Astrocyte (in vitro differentiated cells and primary cell): Measurements from ENCODE around the gene LCN1. TPM values are rescaled to one million over a fixed set of nuclear protein-coding genes. Genes with fewer than 3 reads are reported as not detected.
"Not testable (repeated sequence)": the region's sequence is repeated elsewhere in the genome, so short reads cannot be mapped to it uniquely, and the experiment has no call there.

Source experiments
- DNase-seq: peaks from one replicate; pipeline ENCODE4 v3.0.0-alpha.2; 2010; ENCODE audit warnings: low read depth
- FAIRE-seq: peaks from 2 replicates; lab custom pipeline; 2011; peaks lifted over from hg19 to GRCh38; lab: Jason Lieb, UNC
- H2AFZ ChIP-seq: 2 replicates; pipeline ENCODE4 v1.6.0; 2012; ENCODE audit warnings: low read depth, low read length, inconsistent platforms
- H3K27ac ChIP-seq: 2 replicates; pipeline ENCODE4 v1.5.1; 2011; ENCODE audit warnings: low read depth, low read length, inconsistent platforms
- H3K27me3 ChIP-seq: 2 replicates; pipeline ENCODE4 v1.6.0; 2011; ENCODE audit warnings: low read length, inconsistent platforms; ENCODE audit not compliant: insufficient read depth
- H3K36me3 ChIP-seq: 2 replicates; pipeline ENCODE4 v1.5.1; 2011; ENCODE audit warnings: low read length, inconsistent platforms; ENCODE audit not compliant: insufficient read depth
- H3K4me1 ChIP-seq: 2 replicates; pipeline ENCODE4 v1.5.1; 2011; ENCODE audit warnings: low read length, inconsistent platforms; ENCODE audit not compliant: insufficient read depth
- H3K4me2 ChIP-seq: 2 replicates; pipeline ENCODE4 v1.6.0; 2012; ENCODE audit warnings: low read length, inconsistent platforms
- H3K4me3 ChIP-seq: 2 replicates; pipeline ENCODE4 v1.5.1; 2011; ENCODE audit warnings: low read depth, mild to moderate bottlenecking, low read length, inconsistent platforms; ENCODE audit not compliant: insufficient read depth
- H3K79me2 ChIP-seq: 2 replicates; pipeline ENCODE4 v1.6.0; 2012; ENCODE audit warnings: mild to moderate bottlenecking, low read length, inconsistent platforms; ENCODE audit not compliant: insufficient read depth
- H3K9ac ChIP-seq: 2 replicates; pipeline ENCODE4 v1.6.0; 2012; ENCODE audit warnings: mild to moderate bottlenecking, low read length, inconsistent platforms
- H3K9me3 ChIP-seq: 2 replicates; pipeline ENCODE4 v1.5.1; 2012; ENCODE audit warnings: low read depth, mild to moderate bottlenecking, low read length, inconsistent platforms; ENCODE audit not compliant: insufficient read depth
- H4K20me1 ChIP-seq: 2 replicates; pipeline ENCODE4 v1.6.0; 2012; ENCODE audit warnings: low read length, inconsistent platforms; ENCODE audit not compliant: insufficient read depth
- H3K27ac Mint-ChIP-seq: one replicate; pipeline ENCODE4 v1.8.0; 2021; ENCODE audit warnings: mild to moderate bottlenecking, mixed read lengths; ENCODE audit not compliant: unreplicated experiment
- H3K27me3 Mint-ChIP-seq: one replicate; pipeline ENCODE4 v1.8.0; 2021; ENCODE audit warnings: low read depth, mixed read lengths; ENCODE audit not compliant: unreplicated experiment
- H3K36me3 Mint-ChIP-seq: one replicate; pipeline ENCODE4 v1.8.0; 2021; ENCODE audit warnings: low read depth, mixed read lengths; ENCODE audit not compliant: unreplicated experiment
- H3K4me1 Mint-ChIP-seq: one replicate; pipeline ENCODE4 v1.8.0; 2021; ENCODE audit warnings: low read depth, mixed read lengths; ENCODE audit not compliant: unreplicated experiment
- H3K4me3 Mint-ChIP-seq: one replicate; pipeline ENCODE4 v1.8.0; 2021; ENCODE audit warnings: mild to moderate bottlenecking, moderate library complexity, mixed read lengths; ENCODE audit not compliant: unreplicated experiment
- H3K9me3 Mint-ChIP-seq: one replicate; pipeline ENCODE4 v1.8.0; 2021; ENCODE audit warnings: mild to moderate bottlenecking, mixed read lengths; ENCODE audit not compliant: unreplicated experiment
- CTCF ChIP-seq: IDR thresholded peaks from 2 replicates; pipeline ENCODE4 v1.5.1; 2011; ENCODE audit warnings: low read depth, mild to moderate bottlenecking, inconsistent platforms, low read length, moderate library complexity; ENCODE audit not compliant: insufficient read depth
- EZH2 ChIP-seq: IDR thresholded peaks from 2 replicates; pipeline ENCODE4 v1.6.1; 2012; ENCODE audit warnings: mild to moderate bottlenecking, low read length, inconsistent platforms; ENCODE audit not compliant: insufficient read depth
- total RNA-seq: library from RNA; stranded (reverse); gene quantifications from 2 replicates; pipeline ENCODE4 v1.2.1, GENCODE V29; 2021

Gene LCN1
- total RNA-seq, 1 donor from 2014 or later: not detected

- no peak overlapping the region for H3K27ac ChIP-seq
- Mint-ChIP-seq H3K27ac (no peak overlapping the region), H3K27me3 (peaks cover 1% of the 10 kb centered on the region), H3K4me3 (no peak overlapping the region), H3K9me3 (peaks cover 7% of the 10 kb centered on the region), H3K4me1 (no peaks in the 10 kb centered on the region), H3K36me3 (peaks cover 2% of the 10 kb centered on the region)
- H3K9me3 ChIP-seq: no peaks in the 10 kb centered on the region
- H3K36me3 ChIP-seq: no peaks in the 10 kb centered on the region
- no peaks in the 10 kb centered on the region for H4K20me1 ChIP-seq
- H2AFZ ChIP-seq: no peak overlapping the region
- H3K4me1 ChIP-seq: no peaks in the 10 kb centered on the region
- H3K4me3 ChIP-seq: no peak overlapping the region
- no peaks in the 10 kb centered on the region for H3K79me2 ChIP-seq
- DNase-seq: no peak
- FAIRE-seq: no peak
- H3K27me3 ChIP-seq: no peaks in the 10 kb centered on the region
- TF ChIP-seq CTCF: no peak
- no peak for TF ChIP-seq EZH2
- H3K9ac ChIP-seq: no peak overlapping the region
- no peak overlapping the region for H3K4me2 ChIP-seq
Measured at GRCh38 chr9:135513351-135513846, 7.8 kb upstream of the LCN1 start.

- not testable (repeated sequence) for H3K27ac Mint-ChIP-seq, FAIRE-seq, H3K9ac ChIP-seq, H3K9me3 ChIP-seq, H3K4me2 ChIP-seq, H3K4me1 Mint-ChIP-seq, H2AFZ ChIP-seq, H3K9me3 Mint-ChIP-seq, H3K27me3 ChIP-seq, H3K4me1 ChIP-seq, H3K79me2 ChIP-seq, H3K36me3 ChIP-seq, H3K27me3 Mint-ChIP-seq, DNase-seq, H3K27ac ChIP-seq, H3K36me3 Mint-ChIP-seq, H3K4me3 Mint-ChIP-seq, H3K4me3 ChIP-seq, H4K20me1 ChIP-seq
Measured at GRCh38 chr9:135513906-135514305, 7.3 kb upstream of the LCN1 start.

- no peaks in the 10 kb centered on the region for H3K4me1 Mint-ChIP-seq
- H3K79me2 ChIP-seq: no peaks in the 10 kb centered on the region
- H3K9me3 ChIP-seq: no peaks in the 10 kb centered on the region
- no peak for FAIRE-seq
- no peak for TF ChIP-seq EZH2
- TF ChIP-seq CTCF: no peak
- H3K4me2 ChIP-seq: no peak overlapping the region
- no peak overlapping the region for H3K4me3 ChIP-seq
- H3K9ac ChIP-seq: no peak overlapping the region
- H3K4me1 ChIP-seq: no peaks in the 10 kb centered on the region
- DNase-seq: no peak
- no peaks in the 10 kb centered on the region for H3K36me3 Mint-ChIP-seq
- H3K27me3 Mint-ChIP-seq: peaks cover 1% of the 10 kb centered on the region
- H3K4me3 Mint-ChIP-seq: no peak overlapping the region
- H3K36me3 ChIP-seq: no peaks in the 10 kb centered on the region
- no peak overlapping the region for H3K27ac ChIP-seq
- H3K9me3 Mint-ChIP-seq: peaks cover 1% of the 10 kb centered on the region
- no peaks in the 10 kb centered on the region for H3K27me3 ChIP-seq
- no peaks in the 10 kb centered on the region for H4K20me1 ChIP-seq
- H2AFZ ChIP-seq: no peak overlapping the region
- H3K27ac Mint-ChIP-seq: no peak overlapping the region
Measured at GRCh38 chr9:135514342-135515082, 6.7 kb upstream of the LCN1 start.
